ENCODE data around the gene APAF1.

APAF1 gene

GRCh38 chr12:98698603-98699463 is 53.7 kb downstream of the APAF1 start:
- Histone ChIP-seq H3K27ac (ENCODE audit: low read length) (peak overlapping the region; percentile 6), H3K9me3 (ENCODE audit: control insufficient read depth in 2 of 2, low read length in 2 of 2) (no peaks in the 10 kb centered on the region), H3K4me1 (ENCODE audit: control insufficient read depth, insufficient read depth, low read length) (no peaks in the 10 kb centered on the region), H3K27me3 (ENCODE audit: control insufficient read depth in 1 of 2, insufficient read depth in 2 of 2, low read length in 2 of 2) (no peaks in the 10 kb centered on the region), H3K9ac (ENCODE audit: low read length in 2 of 2) (no peak overlapping the region), H3K36me3 (ENCODE audit: control insufficient read depth in 2 of 2, insufficient read depth in 2 of 2, low read length in 2 of 2) (peaks cover 0 to 6% of the 10 kb centered on the region in 2 donors), H3K4me3 (ENCODE audit: low read length in 2 of 2) (no peak overlapping the region)

- H3K9ac ChIP-seq (ENCODE audit: low read length in 2 of 2), result no peak overlapping the region
- H3K27ac ChIP-seq (ENCODE audit: low read length), result no peak overlapping the region
- H3K4me1 ChIP-seq (ENCODE audit: control insufficient read depth, insufficient read depth, low read length), result no peaks in the 10 kb centered on the region
- H3K4me3 ChIP-seq (ENCODE audit: low read length in 2 of 2), result no peak overlapping the region
- peaks cover 2 to 9% of the 10 kb centered on the region in 2 donors for H3K36me3 ChIP-seq (ENCODE audit: control insufficient read depth in 2 of 2, insufficient read depth in 2 of 2, low read length in 2 of 2)
- no peaks in the 10 kb centered on the region for H3K9me3 ChIP-seq (ENCODE audit: control insufficient read depth in 2 of 2, low read length in 2 of 2)
- H3K27me3 ChIP-seq (ENCODE audit: control insufficient read depth in 1 of 2, insufficient read depth in 2 of 2, low read length in 2 of 2), result no peaks in the 10 kb centered on the region
Measured at GRCh38 chr12:98699586-98699985, 54.5 kb downstream of the APAF1 start.

GRCh38 chr12:98701166-98701565 is 56.1 kb downstream of the APAF1 start:
- no peaks in the 10 kb centered on the region for H3K9me3 ChIP-seq (ENCODE audit: control insufficient read depth in 2 of 2, low read length in 2 of 2)
- no peaks in the 10 kb centered on the region for H3K27me3 ChIP-seq (ENCODE audit: control insufficient read depth in 1 of 2, insufficient read depth in 2 of 2, low read length in 2 of 2)
- no peak overlapping the region for H3K4me3 ChIP-seq (ENCODE audit: low read length in 2 of 2)
- no peak overlapping the region for H3K27ac ChIP-seq (ENCODE audit: low read length)
- peaks cover 2 to 9% of the 10 kb centered on the region in 2 donors for H3K36me3 ChIP-seq (ENCODE audit: control insufficient read depth in 2 of 2, insufficient read depth in 2 of 2, low read length in 2 of 2)
- no peaks in the 10 kb centered on the region for H3K4me1 ChIP-seq (ENCODE audit: control insufficient read depth, insufficient read depth, low read length)
- H3K9ac ChIP-seq (ENCODE audit: low read length in 2 of 2), result no peak overlapping the region

DNA sequence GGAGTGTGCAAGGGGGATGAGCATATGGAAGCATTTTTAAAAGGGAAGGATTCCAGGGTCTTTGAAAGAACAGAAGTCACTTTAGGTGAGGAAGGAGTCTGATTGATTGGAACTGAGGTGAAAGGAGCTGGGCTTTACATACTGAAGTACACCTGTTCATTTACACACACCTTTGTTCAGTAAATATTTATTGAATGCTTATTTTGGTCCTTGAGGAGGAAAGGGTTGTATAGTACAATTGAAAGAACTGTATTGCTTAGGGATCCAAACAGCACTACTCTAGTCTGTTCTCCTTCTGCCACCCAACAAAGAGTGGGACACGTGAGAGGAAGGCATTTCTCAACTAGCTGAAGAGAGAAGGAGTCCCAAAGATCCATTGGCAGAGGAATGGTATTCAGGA is 63.9 kb downstream of the APAF1 start:
- Histone ChIP-seq H3K9me3 (ENCODE audit: control insufficient read depth in 2 of 2, low read length in 2 of 2) (no peaks in the 10 kb centered on the region), H3K4me1 (ENCODE audit: control insufficient read depth, insufficient read depth, low read length) (no peaks in the 10 kb centered on the region), H3K36me3 (ENCODE audit: control insufficient read depth in 2 of 2, insufficient read depth in 2 of 2, low read length in 2 of 2) (peaks cover 15% of the 10 kb centered on the region in 2 donors), H3K27ac (ENCODE audit: low read length) (no peak overlapping the region), H3K4me3 (ENCODE audit: low read length in 2 of 2) (no peak overlapping the region), H3K9ac (ENCODE audit: low read length in 2 of 2) (no peak overlapping the region), H3K27me3 (ENCODE audit: control insufficient read depth in 1 of 2, insufficient read depth in 2 of 2, low read length in 2 of 2) (no peaks in the 10 kb centered on the region)

DNA sequence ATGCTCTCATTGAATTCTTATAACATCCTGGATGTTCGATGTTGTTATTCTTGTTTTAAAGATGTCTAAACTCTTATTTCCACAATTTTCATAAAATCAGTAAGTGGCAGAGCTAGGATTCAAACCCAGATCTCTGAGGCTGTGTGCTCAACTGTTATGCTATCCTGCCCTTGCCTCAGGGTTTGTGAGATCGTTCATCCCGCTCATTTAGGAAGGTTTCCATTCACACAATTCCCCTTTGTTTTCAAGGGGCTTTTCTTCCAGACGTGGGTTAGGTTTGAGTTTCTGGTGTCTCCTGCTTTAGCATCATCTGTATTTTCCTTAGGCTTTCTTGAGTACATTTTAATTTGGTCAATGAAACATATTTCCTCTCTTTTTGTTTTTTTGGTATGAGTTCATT is 69.3 kb downstream of the APAF1 start:
- no peaks in the 10 kb centered on the region for H3K9me3 ChIP-seq (ENCODE audit: control insufficient read depth in 2 of 2, low read length in 2 of 2)
- H3K27ac ChIP-seq (ENCODE audit: low read length), result no peak overlapping the region
- H3K4me1 ChIP-seq (ENCODE audit: control insufficient read depth, insufficient read depth, low read length), result no peaks in the 10 kb centered on the region
- H3K4me3 ChIP-seq (ENCODE audit: low read length in 2 of 2), result no peak overlapping the region
- no peak overlapping the region for H3K9ac ChIP-seq (ENCODE audit: low read length in 2 of 2)
- H3K27me3 ChIP-seq (ENCODE audit: control insufficient read depth in 1 of 2, insufficient read depth in 2 of 2, low read length in 2 of 2), result no peaks in the 10 kb centered on the region
- H3K36me3 ChIP-seq (ENCODE audit: control insufficient read depth in 2 of 2, insufficient read depth in 2 of 2, low read length in 2 of 2), result peaks cover 5 to 7% of the 10 kb centered on the region in 2 donors

DNA sequence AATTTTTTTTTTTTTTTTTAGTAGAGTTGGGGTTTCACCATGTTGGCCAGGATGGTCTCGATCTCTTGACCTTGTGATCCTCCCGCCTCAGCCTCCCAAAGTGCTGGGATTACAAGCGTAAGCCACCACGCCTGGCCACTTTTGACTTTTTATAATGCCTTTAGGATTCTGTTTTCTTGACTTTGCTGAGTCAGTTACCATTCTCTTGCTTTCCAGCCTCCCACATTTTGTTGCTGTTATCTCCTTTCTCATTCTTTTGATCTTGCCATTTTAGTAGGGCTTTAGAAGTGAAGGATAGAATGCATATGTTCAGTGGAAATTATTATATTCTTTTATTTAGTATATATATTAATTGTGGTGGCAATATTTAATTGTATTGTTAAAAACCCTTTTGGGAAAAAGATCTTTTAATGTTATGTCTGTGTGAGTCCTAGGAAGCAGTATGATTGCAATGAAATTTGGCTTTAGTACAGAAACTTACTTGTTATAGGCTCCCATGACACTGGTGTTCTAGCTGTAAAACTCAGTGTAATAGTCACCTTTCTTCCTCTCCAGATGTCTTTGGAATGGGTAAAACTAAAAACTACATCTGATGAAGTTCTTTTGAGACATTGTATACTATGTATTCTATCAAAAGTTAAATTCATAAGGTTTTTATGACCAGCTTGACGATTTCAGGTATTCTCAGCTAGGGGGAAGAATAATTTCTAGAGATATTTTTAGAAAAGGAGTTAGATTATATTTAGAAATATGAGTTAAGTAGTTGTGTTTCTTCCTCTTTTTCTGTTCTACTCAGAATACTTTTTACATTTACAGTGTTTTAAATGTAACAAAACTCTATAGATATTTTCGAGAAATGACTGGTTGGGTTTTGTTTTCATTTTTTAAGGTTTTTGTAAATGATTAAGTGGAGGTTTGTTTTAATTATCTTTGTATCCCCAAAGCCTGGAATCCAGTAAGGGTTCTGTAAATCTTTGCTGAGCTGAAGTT is 74.7 kb downstream of the APAF1 start:
- Histone ChIP-seq H3K9me3 (ENCODE audit: control insufficient read depth in 2 of 2, low read length in 2 of 2) (no peaks in the 10 kb centered on the region), H3K27ac (ENCODE audit: low read length) (no peak overlapping the region), H3K4me1 (ENCODE audit: control insufficient read depth, insufficient read depth, low read length) (no peaks in the 10 kb centered on the region), H3K9ac (ENCODE audit: low read length in 2 of 2) (no peak overlapping the region), H3K27me3 (ENCODE audit: control insufficient read depth in 1 of 2, insufficient read depth in 2 of 2, low read length in 2 of 2) (no peaks in the 10 kb centered on the region), H3K36me3 (ENCODE audit: control insufficient read depth in 2 of 2, insufficient read depth in 2 of 2, low read length in 2 of 2) (peaks cover 2 to 11% of the 10 kb centered on the region in 2 donors), H3K4me3 (ENCODE audit: low read length in 2 of 2) (no peak overlapping the region)

- Histone ChIP-seq H3K27me3 (ENCODE audit: control insufficient read depth in 1 of 2, insufficient read depth in 2 of 2, low read length in 2 of 2) (no peaks in the 10 kb centered on the region), H3K9me3 (ENCODE audit: control insufficient read depth in 2 of 2, low read length in 2 of 2) (no peaks in the 10 kb centered on the region), H3K4me3 (ENCODE audit: low read length in 2 of 2) (no peak overlapping the region), H3K9ac (ENCODE audit: low read length in 2 of 2) (no peak overlapping the region), H3K36me3 (ENCODE audit: control insufficient read depth in 2 of 2, insufficient read depth in 2 of 2, low read length in 2 of 2) (peaks cover 9 to 15% of the 10 kb centered on the region in 2 donors), H3K4me1 (ENCODE audit: control insufficient read depth, insufficient read depth, low read length) (no peaks in the 10 kb centered on the region), H3K27ac (ENCODE audit: low read length) (no peak overlapping the region)
Measured at GRCh38 chr12:98721204-98721702, 76.2 kb downstream of the APAF1 start.

GRCh38 chr12:98724384-98725155 is 79.5 kb downstream of the APAF1 start:
- H3K27me3 ChIP-seq (ENCODE audit: control insufficient read depth in 1 of 2, insufficient read depth in 2 of 2, low read length in 2 of 2), result no peaks in the 10 kb centered on the region
- no peak overlapping the region for H3K4me3 ChIP-seq (ENCODE audit: low read length in 2 of 2)
- no peak overlapping the region for H3K9ac ChIP-seq (ENCODE audit: low read length in 2 of 2)
- no peak overlapping the region for H3K27ac ChIP-seq (ENCODE audit: low read length)
- no peaks in the 10 kb centered on the region for H3K9me3 ChIP-seq (ENCODE audit: control insufficient read depth in 2 of 2, low read length in 2 of 2)
- H3K4me1 ChIP-seq (ENCODE audit: control insufficient read depth, insufficient read depth, low read length), result no peaks in the 10 kb centered on the region
- peaks cover 16 to 21% of the 10 kb centered on the region in 2 donors for H3K36me3 ChIP-seq (ENCODE audit: control insufficient read depth in 2 of 2, insufficient read depth in 2 of 2, low read length in 2 of 2)

DNA sequence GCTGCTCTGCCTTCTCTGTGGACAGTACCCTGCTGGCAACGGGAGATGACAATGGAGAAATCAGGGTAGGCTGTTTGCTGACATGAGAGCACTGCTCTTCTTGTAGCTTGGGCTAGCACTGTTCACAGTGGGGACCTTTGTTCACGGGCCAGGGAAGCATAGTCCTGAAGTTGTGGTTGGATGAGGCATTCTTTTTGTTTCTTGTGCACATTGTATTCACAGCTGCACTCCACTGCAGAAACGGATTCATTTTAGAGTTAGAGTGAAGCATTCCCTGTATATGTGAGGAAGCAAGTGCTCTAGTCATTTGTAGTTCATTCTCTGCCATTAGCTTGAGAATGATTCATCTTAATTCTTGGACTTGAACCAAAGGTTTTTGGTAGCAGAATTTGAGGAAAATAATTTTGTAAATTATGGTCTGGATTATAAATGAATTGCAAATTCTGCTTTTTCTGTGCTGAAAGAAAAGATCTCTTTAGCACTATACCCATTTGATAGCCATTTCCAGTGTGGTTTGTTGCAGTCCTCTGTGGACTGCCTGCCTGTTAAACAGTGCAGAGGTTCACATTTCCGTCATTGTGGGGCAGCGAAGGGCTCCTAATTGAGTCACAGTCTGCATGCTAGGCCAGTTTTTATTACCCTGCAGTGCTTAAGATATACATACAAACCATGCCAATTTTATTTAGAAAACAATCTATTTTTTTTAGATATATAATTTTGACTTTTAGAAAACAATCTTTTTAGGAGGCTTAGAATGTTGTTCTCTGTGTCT is 80.6 kb downstream of the APAF1 start:
- Histone ChIP-seq H3K36me3 (ENCODE audit: control insufficient read depth in 2 of 2, insufficient read depth in 2 of 2, low read length in 2 of 2) (peaks cover 16 to 21% of the 10 kb centered on the region in 2 donors), H3K4me1 (ENCODE audit: control insufficient read depth, insufficient read depth, low read length) (no peaks in the 10 kb centered on the region), H3K27ac (ENCODE audit: low read length) (no peak overlapping the region), H3K4me3 (ENCODE audit: low read length in 2 of 2) (no peak overlapping the region), H3K9ac (ENCODE audit: low read length in 2 of 2) (no peak overlapping the region), H3K27me3 (ENCODE audit: control insufficient read depth in 1 of 2, insufficient read depth in 2 of 2, low read length in 2 of 2) (no peaks in the 10 kb centered on the region), H3K9me3 (ENCODE audit: control insufficient read depth in 2 of 2, low read length in 2 of 2) (no peaks in the 10 kb centered on the region)

Data from stomach smooth muscle (tissue), 2 donors.